SH-SY5Y (cell line): ENCODE measurements around the gene ZNF44.

Experiments
- GATA2 ChIP-seq: IDR thresholded peaks from 2 replicates; pipeline ENCODE4 v1.6.1; 2011; ENCODE audit warnings: mild to moderate bottlenecking, low read depth, low read length
- GATA3 ChIP-seq: IDR thresholded peaks from 2 replicates; pipeline ENCODE4 v1.6.1; 2011; ENCODE audit warnings: low read depth, mild to moderate bottlenecking, low read length, moderate library complexity

DNA sequence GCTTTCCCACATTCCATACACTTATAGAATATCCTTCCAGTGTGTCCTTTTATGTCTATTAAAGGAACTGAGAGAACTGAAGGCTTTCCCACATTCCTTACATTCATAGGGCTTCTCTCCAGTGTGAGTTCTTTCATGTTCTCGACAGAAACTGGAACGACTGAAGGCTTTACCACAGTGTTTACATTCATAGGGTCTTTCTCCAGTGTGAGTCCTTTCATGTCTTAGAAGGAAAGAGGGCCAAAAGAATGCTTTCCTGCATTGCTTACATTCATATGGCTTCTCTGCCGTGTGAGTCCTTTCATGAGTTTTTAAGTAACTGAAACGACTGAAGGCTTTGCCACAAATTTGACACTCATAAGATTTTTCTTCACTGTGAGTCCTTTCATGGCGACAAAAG is 22.3 kb downstream of the ZNF44 start:
- no peak for TF ChIP-seq GATA2
- no peak for TF ChIP-seq GATA3
